GM21423 (cell line): ENCODE measurements around the gene CYBRD1.
A peak's percentile ranks its signal among the peaks of the same experiment; 100 is the strongest.
"Not testable (repeated sequence)": the region's sequence is repeated elsewhere in the genome, so short reads cannot be mapped to it uniquely, and the experiment has no call there.

ENCODE experiments used
- ATAC-seq: cut with Tn5 transposase; IDR thresholded peaks from one replicate; pipeline ENCODE4 v1.9.1; 2021; ENCODE audit warnings: mild to moderate bottlenecking, moderate library complexity; ENCODE audit not compliant: unreplicated experiment

Gene CYBRD1

GRCh38 chr2:171515672-171516298 is 6.5 kb upstream of the CYBRD1 start:
- no peak for ATAC-seq

- ATAC-seq: no peak
These were observed 5.5 kb upstream of the CYBRD1 start for GRCh38 chr2:171516793-171517192.

GRCh38 chr2:171520471-171520870 is 1.8 kb upstream of the CYBRD1 start:
- no peak for ATAC-seq

- no peak for ATAC-seq
These were observed 768 bp upstream of the CYBRD1 start for GRCh38 chr2:171521361-171522051.

- peak; percentile 30 for ATAC-seq
These were observed 464 bp downstream of the CYBRD1 start for GRCh38 chr2:171522788-171523087.

- ATAC-seq: peak; percentile 35
These were observed 1.1 kb downstream of the CYBRD1 start for GRCh38 chr2:171523088-171524017.

GRCh38 chr2:171524018-171524401 is 1.7 kb downstream of the CYBRD1 start:
- ATAC-seq: no peak

GRCh38 chr2:171529914-171530313 is 7.6 kb downstream of the CYBRD1 start:
- no peak for ATAC-seq

- ATAC-seq: no peak
These were observed 8.1 kb downstream of the CYBRD1 start for GRCh38 chr2:171530378-171530777.

GRCh38 chr2:171530859-171531258 is 8.6 kb downstream of the CYBRD1 start:
- not testable (repeated sequence) for ATAC-seq

GRCh38 chr2:171531291-171531690 is 9.0 kb downstream of the CYBRD1 start:
- ATAC-seq: no peak

GRCh38 chr2:171531836-171532450 is 9.7 kb downstream of the CYBRD1 start:
- ATAC-seq: no peak

GRCh38 chr2:171533331-171533730 is 11.1 kb downstream of the CYBRD1 start:
- no peak for ATAC-seq

GRCh38 chr2:171535528-171535927 is 13.3 kb downstream of the CYBRD1 start:
- ATAC-seq: not testable (repeated sequence)

GRCh38 chr2:171540437-171540836 is 18.2 kb downstream of the CYBRD1 start:
- no peak for ATAC-seq

- no peak for ATAC-seq
These were observed 19.1 kb downstream of the CYBRD1 start for GRCh38 chr2:171541202-171541887.

GRCh38 chr2:171545086-171545485 is 22.8 kb downstream of the CYBRD1 start:
- no peak for ATAC-seq

GRCh38 chr2:171547256-171547655 is 25.0 kb downstream of the CYBRD1 start:
- no peak for ATAC-seq

- ATAC-seq: no peak
These were observed 25.4 kb downstream of the CYBRD1 start for GRCh38 chr2:171547720-171548119.

- ATAC-seq: no peak
These were observed 28.3 kb downstream of the CYBRD1 start for GRCh38 chr2:171550613-171551012.

GRCh38 chr2:171551836-171552235 is 29.6 kb downstream of the CYBRD1 start:
- ATAC-seq: no peak
